ENCODE data around the gene RIMBP2.

Gene RIMBP2

DNA sequence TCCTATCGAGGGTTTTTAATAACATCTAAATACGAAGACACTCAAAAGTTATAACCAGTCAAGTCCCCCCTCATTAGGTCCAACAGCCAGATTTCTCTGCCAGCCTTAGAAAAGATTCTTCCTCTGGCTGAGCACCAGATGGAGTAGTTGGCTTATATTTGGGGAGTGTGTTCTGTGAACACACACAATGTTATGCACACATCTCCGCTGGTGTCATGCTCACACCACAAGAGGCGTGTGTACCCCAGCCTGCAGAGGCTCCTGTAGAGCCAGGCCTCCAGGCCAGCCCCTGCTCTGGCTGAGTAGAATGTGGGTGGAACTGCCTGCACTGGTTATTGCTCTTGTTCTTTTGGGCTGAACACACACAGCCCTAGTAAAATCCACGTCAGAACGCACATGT lies 314.4 kb downstream of the RIMBP2 start:
- TF ChIP-seq, protein P1, sequence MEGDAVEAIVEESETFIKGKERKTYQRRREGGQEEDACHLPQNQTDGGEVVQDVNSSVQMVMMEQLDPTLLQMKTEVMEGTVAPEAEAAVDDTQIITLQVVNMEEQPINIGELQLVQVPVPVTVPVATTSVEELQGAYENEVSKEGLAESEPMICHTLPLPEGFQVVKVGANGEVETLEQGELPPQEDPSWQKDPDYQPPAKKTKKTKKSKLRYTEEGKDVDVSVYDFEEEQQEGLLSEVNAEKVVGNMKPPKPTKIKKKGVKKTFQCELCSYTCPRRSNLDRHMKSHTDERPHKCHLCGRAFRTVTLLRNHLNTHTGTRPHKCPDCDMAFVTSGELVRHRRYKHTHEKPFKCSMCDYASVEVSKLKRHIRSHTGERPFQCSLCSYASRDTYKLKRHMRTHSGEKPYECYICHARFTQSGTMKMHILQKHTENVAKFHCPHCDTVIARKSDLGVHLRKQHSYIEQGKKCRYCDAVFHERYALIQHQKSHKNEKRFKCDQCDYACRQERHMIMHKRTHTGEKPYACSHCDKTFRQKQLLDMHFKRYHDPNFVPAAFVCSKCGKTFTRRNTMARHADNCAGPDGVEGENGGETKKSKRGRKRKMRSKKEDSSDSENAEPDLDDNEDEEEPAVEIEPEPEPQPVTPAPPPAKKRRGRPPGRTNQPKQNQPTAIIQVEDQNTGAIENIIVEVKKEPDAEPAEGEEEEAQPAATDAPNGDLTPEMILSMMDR (IDR thresholded peaks at IDR 0.05): no peak
- DNase-seq (ENCODE audit: low spot score): no peak
- no peak overlapping the region for H3K27ac ChIP-seq
- H3K4me3 ChIP-seq: no peak overlapping the region

- no peak overlapping the region for H3K27ac ChIP-seq
- TF ChIP-seq, protein P1 (IDR thresholded peaks at IDR 0.05): no peak
- no peak overlapping the region for H3K4me3 ChIP-seq
- DNase-seq (ENCODE audit: low spot score): no peak
Observed at GRCh38 chr12:130398100-130398848, 317.8 kb downstream of the RIMBP2 start.

GRCh38 chr12:130396667-130397066 lies 319.4 kb downstream of the RIMBP2 start:
- DNase-seq (ENCODE audit: low spot score): no peak
- H3K27ac ChIP-seq: no peak overlapping the region
- TF ChIP-seq, protein P1 (IDR thresholded peaks at IDR 0.05): no peak
- no peak overlapping the region for H3K4me3 ChIP-seq

- TF ChIP-seq, protein P1 (IDR thresholded peaks at IDR 0.05): no peak
- no peak for DNase-seq (ENCODE audit: low spot score)
- Histone ChIP-seq H3K27ac (no peak overlapping the region), H3K4me3 (no peak overlapping the region)
Observed at GRCh38 chr12:130394906-130395305, 321.2 kb downstream of the RIMBP2 start.

DNA sequence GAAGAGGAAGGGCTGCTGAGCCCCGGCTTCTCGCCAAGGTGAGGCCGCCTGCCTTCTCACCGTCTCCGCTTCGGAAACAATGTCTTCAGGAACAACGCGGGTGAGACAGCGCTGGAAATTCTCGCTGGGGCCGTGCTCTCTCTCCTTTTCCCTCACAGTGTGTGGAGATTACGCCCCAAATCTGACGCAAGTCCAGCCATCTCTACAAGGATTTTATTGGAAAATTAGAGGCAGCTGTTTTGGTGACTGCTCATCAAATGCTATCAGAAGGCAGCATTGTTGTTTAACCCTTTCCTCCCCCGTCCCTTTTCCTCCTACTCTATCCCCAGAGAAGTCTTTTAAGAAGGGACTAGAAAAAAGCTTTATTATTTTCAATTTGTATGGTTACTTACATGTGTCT lies 324.9 kb downstream of the RIMBP2 start:
- TF ChIP-seq, protein P1 (IDR thresholded peaks at IDR 0.05): no peak
- DNase-seq (ENCODE audit: low spot score): no peak

DNA sequence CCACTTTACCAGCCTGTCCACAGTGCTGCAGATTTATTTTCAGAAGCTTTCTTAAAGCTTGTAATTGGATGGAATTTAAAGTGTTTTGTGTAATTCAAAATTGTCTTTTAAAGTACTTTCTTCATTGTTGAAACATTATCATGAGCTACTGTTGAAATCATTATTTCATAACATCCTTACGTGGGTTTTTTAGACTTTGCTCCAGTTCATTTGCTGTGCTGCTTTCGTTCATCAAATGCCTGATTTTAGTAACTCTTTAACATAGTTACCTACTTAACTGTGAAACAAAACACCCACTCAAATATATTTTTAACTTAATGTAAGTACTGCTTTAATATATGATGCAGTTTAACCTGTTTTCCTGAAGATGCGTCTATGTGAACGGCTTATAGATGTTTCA lies 330.9 kb downstream of the RIMBP2 start:
- Histone ChIP-seq H3K27ac (no peak overlapping the region), H3K4me3 (no peak overlapping the region)
- no peak for DNase-seq (ENCODE audit: low spot score)
- TF ChIP-seq, protein P1 (IDR thresholded peaks at IDR 0.05): no peak

More for the DNA sequence above, 324.9 kb downstream of the RIMBP2 start:
- Histone ChIP-seq H3K27ac (no peak overlapping the region), H3K4me3 (no peak overlapping the region)

DNA sequence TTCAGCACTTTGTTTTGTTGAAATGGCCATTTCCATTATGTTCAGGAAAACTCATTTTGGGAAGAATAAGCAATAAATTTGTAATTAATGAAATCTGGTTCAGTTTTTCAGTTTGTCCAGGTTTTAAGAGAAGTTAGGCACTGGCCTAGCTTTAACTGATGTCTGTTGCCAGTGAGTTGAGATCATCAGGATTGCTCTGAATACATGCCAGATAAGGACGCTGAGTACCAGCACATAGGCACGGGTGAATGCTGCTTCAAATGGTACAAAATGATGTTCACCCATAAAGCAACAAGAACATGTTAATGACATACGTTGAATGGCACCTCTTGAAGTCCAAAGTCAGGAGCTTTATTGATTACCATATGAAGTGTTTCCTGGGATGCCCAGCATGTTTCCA lies 331.9 kb downstream of the RIMBP2 start:
- TF ChIP-seq, protein P1 (IDR thresholded peaks at IDR 0.05): no peak
- Histone ChIP-seq H3K4me3 (no peak overlapping the region), H3K27ac (no peak overlapping the region)
- DNase-seq (ENCODE audit: low spot score): no peak
